HEK293T (cell line): ENCODE measurements around the gene ZNF697.
"Not testable (repeated sequence)": the region's sequence is repeated elsewhere in the genome, so short reads cannot be mapped to it uniquely, and the experiment has no call there.

Experiments used
- CTCF ChIA-PET: fragments of 350-600 bp; formaldehyde crosslinking; extraction: SDS; loops from one replicate; lab custom pipeline; 2021; ENCODE audit warnings: antibody characterized with exemption, inconsistent platforms; lab: Yijun Ruan, JAX
- POLR2A ChIA-PET: fragments of 350-600 bp; formaldehyde crosslinking; extraction: SDS; loops from one replicate; lab custom pipeline; 2020; ENCODE audit warnings: antibody characterized with exemption, inconsistent platforms; lab: Yijun Ruan, JAX
- DNase-seq: peaks from one replicate; pipeline ENCODE4 v3.0.0; 2012; ENCODE audit warnings: mixed read lengths; ENCODE audit errors: extremely low spot score
- ARNT ChIP-seq: fragments of 450-650 bp; IDR thresholded peaks from 2 replicates; pipeline ENCODE4 v1.6.1; 2017; ENCODE audit warnings: mild to moderate bottlenecking
- BHLHE40 ChIP-seq: fragments of 450-650 bp; IDR thresholded peaks from 2 replicates; pipeline ENCODE4 v1.6.1; 2016; ENCODE audit warnings: mild to moderate bottlenecking, moderate library complexity, borderline replicate concordance
- CTBP1 ChIP-seq: fragments of 450-650 bp; IDR thresholded peaks from 2 replicates; pipeline ENCODE4 v1.6.1; 2016; ENCODE audit warnings: borderline replicate concordance
- ELF4 ChIP-seq: fragments of 450-650 bp; IDR thresholded peaks from 2 replicates; pipeline ENCODE4 v1.6.1; 2017; ENCODE audit warnings: antibody characterized with exemption
- FOXA1 ChIP-seq: fragments of 450-650 bp; IDR thresholded peaks from 2 replicates; pipeline ENCODE4 v1.6.1; 2016; ENCODE audit warnings: mild to moderate bottlenecking
- FOXK2 ChIP-seq: fragments of 450-650 bp; IDR thresholded peaks from 2 replicates; pipeline ENCODE4 v1.6.1; 2016; ENCODE audit warnings: mild to moderate bottlenecking
- FOXM1 ChIP-seq: fragments of 450-650 bp; IDR thresholded peaks from 2 replicates; pipeline ENCODE4 v1.6.1; 2017; ENCODE audit warnings: mild to moderate bottlenecking, borderline replicate concordance
- HDGF ChIP-seq: fragments of 450-650 bp; IDR thresholded peaks from 2 replicates; pipeline ENCODE4 v1.6.1; 2017; ENCODE audit warnings: antibody characterized with exemption, borderline replicate concordance
- L3MBTL2 ChIP-seq: fragments of 450-650 bp; conservative IDR thresholded peaks from 2 replicates; pipeline ENCODE4 v1.6.1; 2016; ENCODE audit warnings: mild to moderate bottlenecking
- LEF1 ChIP-seq: fragments of 450-650 bp; IDR thresholded peaks from 2 replicates; pipeline ENCODE4 v1.6.1; 2017; ENCODE audit warnings: mild to moderate bottlenecking, borderline replicate concordance
- NFRKB ChIP-seq: fragments of 450-650 bp; IDR thresholded peaks from 2 replicates; pipeline ENCODE4 v1.6.1; 2016; ENCODE audit warnings: mild to moderate bottlenecking, moderate library complexity
- PKNOX1 ChIP-seq: fragments of 450-650 bp; IDR thresholded peaks from 2 replicates; pipeline ENCODE4 v1.6.1; 2016
- SP1 ChIP-seq: fragments of 450-650 bp; IDR thresholded peaks from 2 replicates; pipeline ENCODE4 v1.6.1; 2017
- SUZ12 ChIP-seq: fragments of 450-650 bp; IDR thresholded peaks from 2 replicates; pipeline ENCODE4 v1.6.1; 2016; ENCODE audit warnings: mild to moderate bottlenecking
- TARDBP ChIP-seq: fragments of 450-650 bp; IDR thresholded peaks from 2 replicates; pipeline ENCODE4 v1.6.1; 2016
- ZNF384 ChIP-seq: fragments of 450-650 bp; IDR thresholded peaks from 2 replicates; pipeline ENCODE4 v1.6.1; 2016

The ZNF697 gene

GRCh38 chr1:119587341-119587740 lies 60.7 kb downstream of the ZNF697 start:
- TF ChIP-seq L3MBTL2, result no peak
- TF ChIP-seq SUZ12, result no peak
- no peak for TF ChIP-seq FOXA1
- no peak for TF ChIP-seq BHLHE40
- no peak for TF ChIP-seq ARNT
- TF ChIP-seq NFRKB, result no peak
- TF ChIP-seq HDGF, result no peak
- no peak for TF ChIP-seq SP1
- TF ChIP-seq FOXM1, result no peak
- no peak for TF ChIP-seq PKNOX1
- TF ChIP-seq CTBP1, result no peak
- no peak for TF ChIP-seq LEF1
- no peak for TF ChIP-seq ELF4
- TF ChIP-seq FOXK2, result no peak
- no peak for TF ChIP-seq ZNF384
- TF ChIP-seq TARDBP, result no peak
- ChIA-PET POLR2A (interaction anchor here (0.5 kb wide), 1 partner anchor 707 kb away, joined by 3 read pairs; no protein-coding TSS in a partner anchor), CTCF (no interaction called here)
- no peak for DNase-seq

GRCh38 chr1:119585801-119586200 lies 62.3 kb downstream of the ZNF697 start:
- CTCF ChIA-PET, DNase-seq, POLR2A ChIA-PET: not testable (repeated sequence)

- no peak for TF ChIP-seq TARDBP
- TF ChIP-seq SUZ12, result no peak
- TF ChIP-seq LEF1, result no peak
- no peak for TF ChIP-seq BHLHE40
- TF ChIP-seq FOXK2, result no peak
- TF ChIP-seq SP1, result no peak
- ChIA-PET POLR2A (no interaction called here), CTCF (interaction anchor here (0.7 to 1.0 kb wide), 2 partner anchors 92 to 231 kb away, joined by 3 to 4 read pairs; no protein-coding TSS in a partner anchor)
- DNase-seq, result peak; percentile 66
Observed at GRCh38 chr1:119582801-119583200, 65.3 kb downstream of the ZNF697 start.

GRCh38 chr1:119581076-119581475 lies 67.0 kb downstream of the ZNF697 start:
- POLR2A ChIA-PET, result not testable (repeated sequence)

GRCh38 chr1:119573886-119574285 lies 74.2 kb downstream of the ZNF697 start:
- ChIA-PET CTCF (no interaction called here), POLR2A (no interaction called here)
- TF ChIP-seq TARDBP, result no peak
- no peak for TF ChIP-seq FOXM1
- no peak for TF ChIP-seq FOXK2
- no peak for TF ChIP-seq SUZ12
- DNase-seq, result no peak

More at GRCh38 chr1:119581076-119581475, 67.0 kb downstream of the ZNF697 start:
- CTCF ChIA-PET, DNase-seq: not testable (repeated sequence)

- DNase-seq, POLR2A ChIA-PET, CTCF ChIA-PET: not testable (repeated sequence)
Observed at GRCh38 chr1:119569930-119570622, 78.0 kb downstream of the ZNF697 start.
